ENCODE results near the gene GNPDA1. TPM values are rescaled to one million over a fixed set of nuclear protein-coding genes. Genes with fewer than 3 reads are reported as not detected.

GNPDA1 gene
- polyA plus RNA-seq, 4 donors = 64.9 to 68.0 (median 66.6) TPM

DNA sequence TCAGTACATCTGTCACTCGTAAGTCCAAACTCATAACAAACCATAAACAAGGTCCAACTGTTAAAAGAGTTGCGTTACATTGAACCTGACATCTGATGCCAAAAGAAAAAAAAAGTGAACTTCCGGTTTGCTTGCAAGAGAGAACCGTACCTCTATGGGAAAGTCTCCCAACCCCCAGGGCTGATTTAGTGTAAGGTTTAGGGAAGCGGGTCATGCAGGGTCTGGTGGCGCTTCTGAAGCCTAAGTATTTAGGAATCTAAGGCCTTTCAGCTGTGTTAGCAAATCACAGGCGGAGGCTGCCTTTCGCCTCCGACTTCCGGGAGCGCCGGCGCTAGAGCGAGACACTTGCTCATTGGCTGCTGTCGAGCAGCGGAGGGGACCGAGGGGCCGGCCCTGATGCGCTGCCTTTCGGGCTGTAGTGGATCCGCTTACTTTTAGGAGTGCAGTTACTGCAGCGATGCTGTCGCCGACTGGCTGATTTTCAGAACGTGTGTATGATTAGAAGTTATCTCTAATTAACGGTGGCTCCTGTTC is 12.0 kb upstream of the GNPDA1 start:
- DNase-seq (ENCODE audit: low read depth in 4 of 4, low spot score in 3 of 4) = peak; percentile 61 to 81 (median 74)

DNA sequence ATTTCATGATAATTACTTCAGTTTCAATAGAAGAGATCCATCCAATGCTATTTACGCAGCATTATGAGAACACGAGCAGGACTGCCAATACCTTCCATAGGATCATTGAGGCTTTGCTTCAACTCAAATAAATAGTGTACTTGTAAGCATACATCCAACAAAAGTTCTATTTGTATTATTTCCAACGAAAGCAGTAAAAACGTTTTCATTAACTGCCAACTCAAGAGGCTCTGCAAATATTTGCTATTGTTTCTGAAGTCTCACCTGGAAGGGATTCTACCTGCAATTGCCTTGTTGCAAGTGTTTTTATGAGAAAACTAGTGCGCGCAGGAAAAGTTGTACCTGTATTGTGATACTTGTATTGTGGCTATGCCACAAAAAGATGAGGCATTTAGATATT is 11.0 kb upstream of the GNPDA1 start:
- DNase-seq (ENCODE audit: low read depth in 4 of 4, low spot score in 3 of 4) = no peak

DNA sequence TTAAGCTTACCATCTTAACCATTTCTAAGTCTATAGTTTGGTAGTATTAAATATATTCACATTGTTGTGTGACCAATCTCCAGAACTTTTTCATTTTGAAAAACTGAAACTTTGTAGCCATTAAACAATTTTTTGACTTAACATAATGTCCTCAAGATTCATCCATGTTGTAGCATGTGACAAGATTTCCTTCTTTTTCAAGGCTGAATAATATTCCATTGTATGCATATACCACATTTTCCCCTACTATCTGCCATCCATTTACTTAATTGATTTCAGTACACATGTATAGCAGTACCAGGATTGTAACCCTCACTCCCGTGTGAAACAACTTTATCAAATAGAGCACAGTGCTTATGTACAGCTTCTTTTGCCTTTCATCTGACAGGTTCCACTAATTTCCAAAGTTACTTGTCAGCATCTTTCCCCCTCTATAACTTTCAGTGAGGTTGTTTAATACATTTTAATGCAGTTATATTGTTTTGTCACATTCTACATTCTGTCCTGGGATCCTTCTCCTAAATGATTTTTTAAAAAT is 7.4 kb upstream of the GNPDA1 start:
- no peak for DNase-seq (ENCODE audit: low read depth in 4 of 4, low spot score in 3 of 4)

DNA sequence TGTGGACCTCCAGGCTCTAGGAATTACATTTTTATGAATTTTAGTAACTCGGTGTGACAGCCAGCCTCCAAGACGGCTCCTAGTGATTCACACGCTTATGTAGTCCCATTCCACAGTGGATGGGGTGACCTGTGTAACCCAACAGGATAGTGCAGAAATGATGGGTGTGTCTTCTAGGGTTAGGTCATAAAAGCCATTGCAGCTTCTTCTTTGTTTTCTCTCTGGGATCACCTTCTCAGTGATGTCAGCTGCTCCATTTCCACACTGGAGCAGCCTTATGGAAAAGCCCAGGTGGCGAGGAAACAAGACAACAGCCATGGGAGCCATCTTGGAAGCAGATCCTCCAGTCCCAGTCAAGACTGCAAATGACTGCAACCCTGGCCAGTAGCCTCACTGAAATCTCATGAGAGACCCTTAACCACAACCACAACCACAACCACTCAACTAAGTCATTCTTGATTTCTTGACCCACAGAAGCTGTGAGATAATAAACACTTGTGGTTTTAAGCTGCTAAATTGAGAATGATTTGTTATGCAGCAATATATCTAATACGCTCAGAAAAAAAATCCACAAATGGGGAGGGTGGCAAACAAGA is 5.1 kb upstream of the GNPDA1 start:
- no peak for DNase-seq (ENCODE audit: low read depth in 4 of 4, low spot score in 3 of 4)

DNA sequence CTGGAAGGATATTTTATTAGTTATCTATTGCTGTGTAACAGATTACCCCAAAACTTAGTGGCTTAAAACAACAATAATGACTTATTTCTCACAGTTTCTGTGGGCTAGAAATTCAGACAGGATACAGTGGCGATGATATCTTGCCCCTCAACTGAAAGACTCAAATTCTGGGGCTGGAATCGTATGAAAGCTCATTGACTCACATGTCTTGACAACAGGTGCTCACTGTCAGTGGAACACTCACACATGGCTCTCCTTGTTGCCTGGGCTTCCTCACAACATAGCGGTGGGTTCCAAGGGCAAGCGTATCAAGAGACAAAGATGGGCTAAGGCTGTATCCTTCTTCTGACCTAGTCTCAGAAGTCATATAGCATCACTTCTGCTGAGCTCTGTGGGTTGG is 3.7 kb upstream of the GNPDA1 start:
- no peak for DNase-seq (ENCODE audit: low read depth in 4 of 4, low spot score in 3 of 4)

DNA sequence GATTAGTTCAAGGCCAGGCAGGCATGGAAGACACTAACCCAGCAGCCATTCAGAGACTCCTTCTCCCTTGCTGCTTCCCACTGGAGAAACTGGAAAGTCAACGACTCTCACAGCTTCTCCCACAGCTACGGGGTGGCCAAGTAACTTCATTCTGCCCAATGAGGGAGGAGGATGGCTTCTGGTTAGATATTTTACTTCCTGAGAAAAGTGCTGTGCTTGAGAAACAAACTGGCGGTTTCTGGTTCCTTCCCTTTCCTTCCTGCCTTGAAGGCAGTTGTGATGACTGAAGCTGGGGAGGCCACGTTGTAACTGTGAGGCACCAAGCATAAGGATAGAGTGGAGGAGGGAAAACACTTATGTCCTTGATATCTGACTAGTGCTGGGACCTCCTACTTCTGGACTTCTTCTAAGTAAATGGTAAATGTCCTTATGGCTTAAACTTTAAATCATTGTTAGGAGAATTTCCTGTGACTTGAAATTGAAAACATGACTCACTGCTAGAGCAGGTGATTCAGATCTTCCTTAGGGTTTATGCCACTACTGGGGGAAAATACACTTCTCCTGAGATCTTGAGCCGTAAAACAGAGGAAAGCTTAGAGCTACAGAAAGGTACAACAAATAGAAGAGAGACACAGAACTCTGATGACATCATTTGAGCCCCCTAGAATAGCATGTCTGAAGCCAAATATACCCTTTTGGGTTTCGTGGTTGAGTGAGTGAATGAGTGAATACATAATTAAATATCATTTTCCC is 3.1 kb upstream of the GNPDA1 start:
- DNase-seq (ENCODE audit: low read depth in 4 of 4, low spot score in 3 of 4) = no peak

DNA sequence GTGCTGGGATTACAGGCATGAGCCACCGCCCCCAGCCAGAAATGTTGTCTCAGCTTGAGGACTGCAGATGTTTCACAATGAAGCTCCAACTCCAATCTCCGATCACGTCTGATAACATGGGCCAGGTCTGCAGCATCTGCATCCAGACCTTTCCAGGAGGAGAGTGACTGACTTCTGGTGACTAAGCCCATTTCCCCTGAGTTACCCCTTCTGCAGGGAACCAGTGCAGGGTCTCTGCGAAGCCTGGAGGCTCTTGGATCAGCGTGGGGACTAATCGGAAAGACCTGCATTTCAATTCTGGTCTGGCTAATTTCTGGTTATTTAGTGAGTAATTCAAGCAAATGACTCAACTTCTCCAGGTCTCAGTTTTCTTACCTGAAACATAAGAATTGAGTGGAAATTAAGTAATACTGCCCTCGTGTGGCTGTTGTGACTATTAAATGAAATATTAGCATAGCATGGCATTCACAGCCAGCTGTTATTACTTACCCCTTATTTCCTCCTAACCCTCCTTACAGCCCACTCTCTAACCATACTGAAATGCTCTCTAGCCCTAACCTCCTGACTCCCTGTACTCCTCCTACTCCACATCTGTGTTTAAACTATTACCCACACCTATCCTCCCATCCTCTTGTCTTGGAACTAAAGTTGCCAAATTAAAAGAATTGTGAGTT is 2.2 kb upstream of the GNPDA1 start:
- DNase-seq (ENCODE audit: low read depth in 4 of 4, low spot score in 3 of 4) = peak in 2 of 4 donors; percentile 38 to 39

DNA sequence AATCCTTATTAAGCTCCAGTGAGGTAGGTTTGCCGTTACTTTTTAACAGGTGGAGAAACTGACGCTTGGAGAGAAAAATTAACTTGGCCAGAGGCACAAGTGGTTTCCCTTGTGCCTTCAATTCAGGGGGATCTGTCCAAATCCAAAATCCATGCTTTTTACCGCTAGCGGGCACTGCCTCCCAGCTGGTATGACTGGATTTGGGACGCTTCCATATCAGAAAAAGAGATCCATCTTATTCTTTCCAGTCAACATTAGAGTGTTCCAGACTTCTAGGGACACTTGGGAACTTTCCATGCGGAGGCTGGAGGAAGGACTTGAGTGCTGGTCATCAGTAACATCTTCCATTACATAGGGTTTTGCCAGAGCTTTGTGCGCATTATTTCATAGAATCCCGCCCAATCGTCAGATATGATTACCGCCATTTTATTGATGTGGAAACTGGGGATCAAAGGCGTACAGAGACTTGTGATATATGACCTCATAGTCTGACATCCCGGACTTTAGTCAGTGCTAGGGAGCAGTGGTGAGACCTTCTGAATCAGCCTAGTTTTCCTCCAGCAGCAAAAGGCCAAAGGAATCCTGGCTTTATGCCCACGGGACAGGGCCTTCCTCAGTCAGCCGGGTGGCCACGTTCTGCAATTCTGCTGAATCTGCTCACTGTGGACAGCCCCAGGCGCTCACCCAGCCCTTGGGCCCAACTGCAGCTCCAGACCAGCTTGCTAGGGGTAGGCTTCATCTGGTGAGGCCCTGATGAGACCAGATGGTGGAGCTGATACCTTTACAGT is 1.1 kb upstream of the GNPDA1 start:
- DNase-seq (ENCODE audit: low read depth in 4 of 4, low spot score in 3 of 4) = no peak

DNA sequence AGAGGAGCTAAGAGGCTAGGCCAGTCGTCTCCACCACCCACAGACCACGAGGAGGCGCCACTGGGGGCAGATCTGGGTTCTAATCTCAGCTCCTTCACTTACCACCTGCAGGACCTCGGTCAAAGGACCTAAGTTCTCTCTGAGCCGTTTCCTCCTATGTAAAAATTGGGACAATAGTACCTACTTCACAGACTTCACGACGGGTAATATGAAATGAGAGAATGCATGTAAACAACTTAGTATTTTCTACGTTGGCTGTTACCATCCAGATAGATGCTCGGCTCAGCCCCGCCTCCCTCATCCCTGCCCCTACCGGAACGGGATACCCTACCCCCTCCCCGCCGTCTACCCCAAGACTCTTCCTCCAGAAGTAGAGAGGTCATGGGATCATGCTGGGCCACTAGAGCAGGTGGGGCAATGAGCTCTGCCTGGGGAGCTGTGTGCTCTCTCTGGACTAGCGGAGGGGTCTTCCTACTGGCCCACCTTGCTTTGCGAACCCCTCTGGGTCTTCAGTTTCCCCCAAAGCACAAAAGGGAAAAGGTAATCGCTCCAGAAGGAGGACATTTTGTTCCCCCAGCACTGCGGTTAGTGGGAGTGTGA is 541 bp downstream of the GNPDA1 start:
- DNase-seq (ENCODE audit: low read depth in 4 of 4, low spot score in 3 of 4) = no peak

DNA sequence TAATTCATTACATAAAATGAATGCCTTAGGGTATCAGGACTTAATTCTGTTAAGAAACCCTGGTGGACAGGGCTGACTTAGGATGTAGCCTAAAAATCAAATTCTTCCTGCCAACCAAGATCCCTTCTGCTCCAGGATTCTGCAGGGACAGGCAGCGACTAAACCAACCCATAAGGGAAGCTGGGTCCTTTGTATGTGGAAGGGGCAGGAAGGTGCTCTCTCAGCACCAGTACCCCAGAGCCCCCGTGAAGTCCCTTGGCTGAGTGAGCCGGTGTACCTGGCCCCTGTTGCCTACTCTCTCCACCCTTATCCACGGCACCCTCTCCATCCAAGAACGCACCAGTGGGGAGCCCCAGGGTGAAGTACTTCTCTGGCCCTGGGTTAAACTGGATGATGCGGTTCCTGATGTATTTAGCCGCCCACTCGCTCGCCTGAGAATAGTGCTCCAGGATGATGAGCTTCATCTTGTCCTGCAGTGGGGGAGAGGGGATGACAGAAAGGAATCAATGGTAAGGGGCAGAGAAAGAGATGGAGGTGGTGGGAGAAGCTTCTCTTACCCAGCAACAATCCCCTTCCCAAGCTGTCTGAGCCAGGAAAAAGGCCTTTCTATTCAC is 1.1 kb downstream of the GNPDA1 start:
- no peak for DNase-seq (ENCODE audit: low read depth in 4 of 4, low spot score in 3 of 4)

DNA sequence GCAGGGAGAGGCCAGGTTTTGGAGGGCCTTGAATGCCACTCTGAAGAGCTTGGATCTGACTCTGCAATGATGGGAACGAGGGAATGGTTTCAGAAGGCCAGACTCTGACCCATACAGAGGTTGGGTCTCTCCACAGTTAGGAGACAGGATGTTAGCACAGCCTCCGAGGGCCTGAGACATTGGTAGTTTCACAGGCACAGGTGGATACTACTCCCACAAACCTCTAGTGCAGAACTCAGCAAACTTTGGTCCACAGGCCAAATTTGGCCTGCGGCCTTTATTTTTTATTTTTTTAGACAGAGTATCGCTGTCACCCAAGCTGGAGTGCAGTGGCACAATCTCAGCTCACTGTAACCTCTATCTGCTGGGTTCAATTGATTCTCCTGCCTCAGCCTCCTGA is 2.9 kb downstream of the GNPDA1 start:
- no peak for DNase-seq (ENCODE audit: low read depth in 4 of 4, low spot score in 3 of 4)

DNA sequence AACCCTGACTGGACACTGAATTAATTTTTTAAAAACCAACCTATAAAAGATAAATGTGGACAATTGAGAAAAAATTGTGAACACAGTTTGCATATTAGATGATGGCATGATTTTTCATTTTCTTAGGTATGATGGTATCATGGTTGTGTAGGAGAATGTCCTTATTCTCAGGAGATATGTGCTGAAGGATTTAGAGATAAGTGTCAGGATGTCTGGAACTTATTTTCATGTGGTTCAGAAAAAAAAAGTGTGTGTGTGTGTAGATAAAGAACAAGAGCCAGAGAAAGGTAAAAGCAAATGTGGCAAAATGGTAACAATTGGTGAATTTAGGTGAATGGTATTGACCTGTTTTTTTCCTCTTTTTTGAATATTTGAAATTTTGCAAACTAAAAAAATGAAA is 4.0 kb downstream of the GNPDA1 start:
- DNase-seq (ENCODE audit: low read depth in 4 of 4, low spot score in 3 of 4) = no peak

DNA sequence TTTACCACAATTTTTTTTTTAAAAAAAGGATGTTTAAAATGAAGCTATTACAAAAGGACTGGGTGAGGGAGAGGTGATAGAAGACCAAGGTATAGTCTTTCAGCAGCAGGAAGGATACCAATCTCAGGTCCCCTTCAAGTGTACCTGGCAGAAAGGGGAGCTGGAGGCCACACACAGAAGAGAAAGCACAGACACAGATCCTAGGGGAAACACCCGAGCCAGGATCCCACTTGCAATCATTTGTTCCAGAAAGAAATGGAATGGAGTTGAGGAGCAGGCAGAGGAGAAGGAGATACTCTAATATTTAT is 5.6 kb downstream of the GNPDA1 start:
- DNase-seq (ENCODE audit: low read depth in 4 of 4, low spot score in 3 of 4) = no peak

DNA sequence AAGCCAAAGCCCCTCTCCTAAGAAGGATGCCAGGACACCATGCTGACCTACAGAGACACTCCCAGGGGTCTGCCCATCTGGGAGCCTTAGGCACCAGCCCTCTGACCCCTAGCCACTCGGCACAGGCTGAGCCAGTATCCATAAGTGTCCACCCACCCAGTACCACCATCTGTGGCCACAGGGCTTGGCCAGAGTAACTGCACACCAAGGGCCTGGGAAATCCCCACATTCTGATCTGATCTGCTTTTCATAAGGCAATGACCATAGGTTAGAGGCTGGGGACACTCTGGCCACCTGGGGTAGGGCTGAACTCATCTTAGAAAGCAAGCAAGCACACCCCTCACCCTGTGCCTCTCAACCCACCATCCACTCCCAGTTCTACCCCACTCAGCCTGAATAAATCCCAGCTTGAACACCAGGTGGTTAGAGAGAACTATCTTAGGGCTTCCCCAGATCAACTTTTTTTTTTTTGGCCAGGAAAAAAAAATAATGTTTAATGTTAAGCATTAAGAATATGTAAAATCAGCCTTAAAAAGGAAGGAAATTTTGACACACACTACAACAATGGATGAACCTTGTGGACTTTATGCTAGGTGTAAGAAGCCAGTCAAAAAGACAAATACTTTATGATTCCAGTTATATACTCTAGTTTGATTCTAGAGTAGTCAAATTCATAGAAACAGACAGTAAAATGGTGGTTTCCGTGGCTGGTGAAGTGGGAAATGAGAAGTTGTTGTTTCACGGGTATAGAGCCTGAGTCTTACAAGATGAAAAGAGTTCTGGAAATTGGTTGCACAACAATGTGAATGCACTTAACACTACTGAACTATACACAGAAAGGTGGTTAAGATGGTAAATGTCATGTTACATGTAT is 6.2 kb downstream of the GNPDA1 start:
- DNase-seq (ENCODE audit: low read depth in 4 of 4, low spot score in 3 of 4) = no peak

DNA sequence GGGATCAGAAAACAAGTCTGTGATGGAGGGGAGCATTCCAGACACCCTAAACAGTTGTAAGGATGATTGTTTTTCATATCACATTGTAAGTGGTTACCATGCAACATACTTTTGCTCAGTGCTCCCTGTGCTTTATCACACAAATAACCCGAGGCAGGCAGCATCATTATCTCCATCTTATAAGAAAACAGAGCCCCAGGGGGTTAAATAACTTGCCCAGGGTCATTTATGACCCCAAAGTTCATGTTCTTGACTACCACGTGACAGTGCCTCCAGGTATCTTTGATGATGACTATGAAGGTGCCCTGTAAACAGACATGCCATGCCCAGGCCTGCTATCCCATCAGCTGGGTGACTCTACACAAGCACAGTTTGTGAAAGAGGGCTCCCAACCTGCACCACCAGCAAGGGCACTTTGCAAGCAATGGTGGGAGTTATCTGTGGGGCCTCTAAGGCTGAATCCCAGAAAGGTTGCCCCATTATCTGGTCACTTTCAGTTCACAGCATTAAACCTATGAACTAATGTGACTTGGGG is 9.5 kb downstream of the GNPDA1 start:
- no peak for DNase-seq (ENCODE audit: low read depth in 4 of 4, low spot score in 3 of 4)

DNA sequence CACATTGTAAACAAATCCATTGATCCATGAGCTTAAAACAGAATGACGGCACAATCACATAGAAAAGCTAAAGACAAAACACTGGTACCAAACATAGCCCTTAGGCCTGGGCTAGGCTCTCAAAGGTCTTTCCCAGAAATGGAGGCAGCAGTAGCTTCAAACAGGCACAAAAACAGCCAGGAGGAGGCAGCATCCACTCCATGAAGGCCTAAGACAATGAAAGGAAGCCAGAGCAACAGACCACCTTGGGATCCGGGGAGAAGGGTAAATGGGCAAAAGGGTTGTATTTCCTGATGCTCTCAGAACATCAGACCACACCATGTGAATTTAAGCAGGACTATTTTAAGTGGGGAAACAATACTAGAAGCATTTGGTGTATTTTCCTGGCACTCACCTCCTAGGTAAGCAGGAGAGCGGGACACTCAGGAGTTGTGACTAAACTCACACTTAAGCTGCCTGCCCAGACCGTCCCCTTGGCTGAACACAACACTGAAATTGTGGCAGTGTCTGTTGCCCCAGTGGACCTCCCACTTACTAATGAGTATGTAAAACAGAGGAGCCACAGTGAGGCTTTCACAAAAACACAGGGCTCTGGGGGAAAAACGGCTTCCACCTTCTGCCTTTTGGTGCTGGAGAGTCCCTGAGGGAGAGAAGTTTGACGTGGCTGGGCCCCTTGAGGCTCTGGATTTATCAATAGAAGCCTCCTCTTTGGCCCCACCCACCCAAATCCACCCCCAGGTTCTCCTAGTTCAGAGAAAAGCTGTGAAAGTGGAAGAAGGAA is 11.9 kb downstream of the GNPDA1 start:
- DNase-seq (ENCODE audit: low read depth in 4 of 4, low spot score in 3 of 4) = no peak

DNA sequence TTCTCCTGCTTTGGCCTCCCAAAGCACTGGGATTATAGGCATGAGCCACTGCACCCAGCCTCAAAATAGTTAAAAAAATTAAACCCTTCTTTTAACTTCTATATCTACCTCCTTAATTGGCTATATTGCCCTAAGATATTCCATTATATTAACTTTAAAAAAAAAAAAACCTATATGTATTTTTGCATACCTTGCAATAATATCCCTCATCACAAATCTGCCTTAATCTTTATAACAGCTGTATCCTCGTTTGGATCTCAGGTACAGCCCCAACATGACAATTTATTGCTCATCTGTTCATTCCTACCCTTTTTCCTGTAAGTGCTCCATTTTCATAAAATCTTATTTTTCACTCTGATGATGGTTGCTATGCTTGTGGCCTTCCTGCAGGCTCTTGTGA is 12.7 kb downstream of the GNPDA1 start:
- DNase-seq (ENCODE audit: low read depth in 4 of 4, low spot score in 3 of 4) = no peak

DNA sequence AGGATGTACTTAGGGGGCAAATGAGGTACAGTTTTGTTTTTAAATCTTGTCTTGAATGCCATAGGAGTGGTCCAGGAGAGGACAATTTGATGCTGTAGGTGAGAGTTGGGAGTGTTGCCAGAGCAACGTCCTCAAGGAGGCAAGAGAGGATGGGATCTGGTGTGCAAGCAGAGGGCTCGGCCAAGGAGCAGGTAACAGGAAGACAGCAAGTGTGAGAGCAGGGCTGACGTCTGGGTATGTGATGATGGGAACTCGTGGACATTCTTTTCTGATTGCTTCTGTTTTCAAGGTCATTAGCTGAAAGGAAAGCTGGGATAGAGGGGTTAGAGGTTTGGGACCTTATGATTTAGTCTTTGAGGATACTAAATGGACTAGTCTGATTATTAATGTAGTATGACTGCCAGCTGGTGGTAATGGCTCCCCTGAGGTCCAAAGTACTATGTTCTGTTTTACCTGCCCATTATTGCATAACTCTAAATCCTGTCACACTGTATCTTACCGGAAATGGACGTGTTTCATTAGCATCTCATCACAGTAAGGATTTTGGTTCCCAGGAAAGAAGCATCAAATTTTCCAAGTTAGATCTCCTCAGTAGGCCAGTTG is 15.4 kb downstream of the GNPDA1 start:
- DNase-seq (ENCODE audit: low read depth in 4 of 4, low spot score in 3 of 4) = no peak

Data from right renal pelvis (tissue), 4 donors.